ENCODE data around the gene SYAP1.
"Not testable (repeated sequence)": the region's sequence is repeated elsewhere in the genome, so short reads cannot be mapped to it uniquely, and the experiment has no call there.

The SYAP1 gene

GRCh38 chrX:16719334-16720084 lies at the start of gene SYAP1:
Gene SYAP1, plus strand, starts transcription at chrX:16719612. Its CDS starts 113 bp downstream, at chrX:16719725.
- ATAC-seq: peak; percentile 98

- no peak for ATAC-seq
Measured at GRCh38 chrX:16671005-16671404, 48.4 kb upstream of the SYAP1 start.

GRCh38 chrX:16678689-16679088 lies 40.7 kb upstream of the SYAP1 start:
- no peak for ATAC-seq

- no peak for ATAC-seq
Measured at GRCh38 chrX:16683007-16683664, 36.3 kb upstream of the SYAP1 start.

GRCh38 chrX:16687514-16687913 lies 31.9 kb upstream of the SYAP1 start:
- ATAC-seq: no peak

- ATAC-seq: peak in 1 of 2 donors; percentile 41
Measured at GRCh38 chrX:16695079-16695676, 24.2 kb upstream of the SYAP1 start.

- ATAC-seq: no peak
Measured at GRCh38 chrX:16696956-16697355, 22.5 kb upstream of the SYAP1 start.

GRCh38 chrX:16699389-16699788 lies 20.0 kb upstream of the SYAP1 start:
- ATAC-seq: no peak

- no peak for ATAC-seq
Measured at GRCh38 chrX:16700734-16701133, 18.7 kb upstream of the SYAP1 start.

GRCh38 chrX:16702700-16703599 lies 16.5 kb upstream of the SYAP1 start:
- no peak for ATAC-seq

GRCh38 chrX:16705370-16705769 lies 14.0 kb upstream of the SYAP1 start:
- ATAC-seq: no peak

GRCh38 chrX:16708016-16708415 lies 11.4 kb upstream of the SYAP1 start:
- ATAC-seq: no peak

- ATAC-seq: no peak
Measured at GRCh38 chrX:16711219-16711811, 8.1 kb upstream of the SYAP1 start.

GRCh38 chrX:16711893-16712547 lies 7.4 kb upstream of the SYAP1 start:
- ATAC-seq: peak; percentile 34 to 36

GRCh38 chrX:16712548-16713155 lies 6.8 kb upstream of the SYAP1 start, which contains the start of gene CTPS2:
Gene CTPS2, minus strand, starts transcription at chrX:16712669. Its CDS starts 9,767 bp downstream, at chrX:16702902.
- ATAC-seq: peak; percentile 87 to 90

- ATAC-seq: no peak
Measured at GRCh38 chrX:16714504-16714903, 4.9 kb upstream of the SYAP1 start.

- ATAC-seq: not testable (repeated sequence)
Measured at GRCh38 chrX:16715638-16716037, 3.8 kb upstream of the SYAP1 start.

- ATAC-seq: not testable (repeated sequence)
Measured at GRCh38 chrX:16716451-16716850, 3.0 kb upstream of the SYAP1 start.

GRCh38 chrX:16718824-16719333 lies 533 bp upstream of the SYAP1 start:
- no peak for ATAC-seq

- no peak for ATAC-seq
Measured at GRCh38 chrX:16722481-16722880, 3.1 kb downstream of the SYAP1 start.

- ATAC-seq: no peak
Measured at GRCh38 chrX:16725072-16725471, 5.7 kb downstream of the SYAP1 start.

Measured in activated CD4-positive, CD25-positive, alpha-beta regulatory T cell treated with anti-CD3 and anti-CD28 coated beads, Interleukin-2, amount 50 U/mL, for 24 hours (primary cell).